Hematopoietic multipotent progenitor cell treated with erythropoietin and hydrocortisone succinate and interleukin-3 and kit ligand, for 4 days (in vitro differentiated cells): Measurements from ENCODE around the gene SARM1.
"Not testable (repeated sequence)": the region's sequence is repeated elsewhere in the genome, so short reads cannot be mapped to it uniquely, and the experiment has no call there.

Source experiments
- DNase-seq: peaks from one replicate; pipeline ENCODE4 v3.0.0-alpha.2; 2015

SARM1 gene

DNA sequence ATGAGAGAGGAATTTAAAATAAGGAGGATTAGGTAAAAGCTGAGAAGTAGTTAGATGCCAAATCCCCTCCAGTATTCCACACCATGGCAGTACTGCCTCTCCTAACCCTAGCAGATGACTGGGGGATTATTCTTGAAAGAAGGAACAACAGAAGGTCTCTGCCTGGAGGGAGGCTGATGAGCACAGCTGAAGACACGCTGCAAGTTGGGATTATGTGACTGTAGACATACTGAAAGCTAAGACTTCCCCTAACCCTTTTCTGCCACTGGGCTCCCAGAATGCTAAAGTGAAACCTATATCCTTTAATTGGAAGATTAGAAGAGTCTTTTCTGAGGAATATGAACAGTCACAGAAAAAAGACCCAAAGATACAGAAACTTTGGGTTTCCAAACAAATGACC, 62.2 kb downstream of the SARM1 start:
- no peak for DNase-seq

DNA sequence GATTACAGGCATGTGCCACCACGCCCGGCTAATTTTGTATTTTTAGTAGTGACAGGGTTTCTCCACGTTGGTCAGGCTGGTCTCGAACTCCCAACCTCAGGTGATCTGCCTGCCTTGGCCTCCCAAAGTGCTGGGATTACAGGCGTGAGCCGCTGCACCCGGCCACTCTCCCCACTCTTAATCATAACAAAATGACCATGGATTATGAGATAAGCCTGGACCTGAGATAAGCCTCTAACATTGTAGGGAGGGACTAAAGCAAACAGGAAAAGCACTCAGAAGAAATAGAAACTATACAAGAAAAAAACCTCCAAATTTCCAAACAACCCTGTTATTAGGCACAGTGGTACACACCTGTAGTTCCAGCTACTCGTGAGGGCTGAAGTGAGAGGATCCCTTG, 62.8 kb downstream of the SARM1 start:
- not testable (repeated sequence) for DNase-seq

DNA sequence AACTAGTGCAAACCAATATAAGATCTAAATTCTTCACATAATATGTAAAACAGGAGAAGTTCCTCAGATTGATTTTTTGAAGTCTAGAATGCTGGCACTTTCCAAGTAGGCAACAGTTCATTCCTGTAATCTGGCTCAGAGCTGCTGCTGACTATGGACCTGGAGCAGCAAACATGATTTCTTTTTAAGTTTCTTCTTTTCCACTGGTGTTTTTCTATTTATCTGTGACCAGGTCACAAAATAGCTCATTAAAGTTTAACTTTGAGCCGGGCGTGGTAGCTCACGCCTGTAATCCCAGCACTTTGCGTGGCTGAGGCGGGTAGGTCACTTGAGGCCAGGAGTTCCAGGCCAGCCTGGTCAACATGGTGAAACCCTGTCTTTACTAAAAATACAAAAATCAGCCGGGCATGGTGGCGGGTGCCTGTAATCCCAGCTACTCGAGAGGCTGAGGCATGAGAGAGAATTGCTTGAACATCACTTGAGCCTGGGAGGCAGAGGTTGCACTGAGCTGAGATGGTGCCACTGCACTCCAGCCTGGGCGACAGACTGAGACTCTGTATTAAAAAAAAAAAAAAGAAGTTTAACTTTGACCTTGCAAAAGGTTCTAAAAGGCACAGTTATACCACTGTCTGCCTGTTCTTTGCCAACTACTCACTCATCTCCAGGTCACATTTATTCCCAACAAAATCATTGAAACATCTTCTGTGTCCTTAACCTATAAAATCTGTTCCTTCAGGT, 72.6 kb downstream of the SARM1 start:
- DNase-seq, result no peak

DNA sequence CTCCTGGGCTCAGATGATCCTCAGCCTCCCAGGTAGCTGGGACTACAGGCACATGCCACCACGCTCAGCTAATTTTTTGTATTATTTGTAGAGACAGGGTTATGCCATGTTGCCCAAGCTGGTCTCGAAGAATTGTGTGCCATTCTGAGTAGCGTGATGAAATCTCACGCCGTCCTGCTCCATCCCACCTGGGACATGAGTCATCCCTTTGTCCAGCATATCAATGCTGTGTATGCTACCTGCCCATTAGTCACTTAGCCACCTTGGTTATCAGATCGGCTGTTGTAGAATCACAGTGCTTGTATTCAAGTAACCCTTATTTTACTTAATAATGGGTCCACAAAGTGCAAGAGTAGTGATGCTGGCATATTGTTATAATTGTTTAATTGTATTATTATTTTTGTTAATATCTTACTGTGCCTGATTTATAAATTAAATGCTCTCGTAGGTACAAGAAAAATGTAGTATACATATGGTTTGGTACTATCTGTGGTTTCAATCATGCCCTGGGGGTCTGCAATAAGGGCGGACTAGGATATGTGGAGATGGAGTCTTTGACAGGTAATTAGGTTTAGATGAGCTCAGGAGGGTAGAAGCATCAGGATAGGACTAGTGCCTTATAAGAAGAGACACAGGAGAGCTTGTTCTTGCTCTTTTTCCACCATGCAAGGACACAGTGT, 75.4 kb downstream of the SARM1 start:
- no peak for DNase-seq

DNA sequence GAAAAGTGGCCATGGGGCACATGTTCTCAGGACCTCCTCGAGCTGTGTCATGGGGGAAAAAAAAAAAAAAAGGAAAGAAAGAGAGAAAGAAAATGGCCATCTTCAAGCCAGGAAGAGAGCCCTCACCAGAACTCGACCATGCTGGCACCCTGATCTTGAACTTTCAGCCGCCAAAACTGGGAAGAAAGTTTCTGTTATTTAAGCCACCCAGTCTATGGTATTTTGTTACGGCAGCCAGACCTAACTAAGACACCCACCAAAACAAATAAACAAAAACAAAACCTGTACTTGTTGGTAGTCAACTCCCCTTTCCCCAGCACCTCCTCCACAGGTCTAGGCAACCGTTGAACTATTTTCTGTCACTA, 75.9 kb downstream of the SARM1 start:
- DNase-seq, result no peak

DNA sequence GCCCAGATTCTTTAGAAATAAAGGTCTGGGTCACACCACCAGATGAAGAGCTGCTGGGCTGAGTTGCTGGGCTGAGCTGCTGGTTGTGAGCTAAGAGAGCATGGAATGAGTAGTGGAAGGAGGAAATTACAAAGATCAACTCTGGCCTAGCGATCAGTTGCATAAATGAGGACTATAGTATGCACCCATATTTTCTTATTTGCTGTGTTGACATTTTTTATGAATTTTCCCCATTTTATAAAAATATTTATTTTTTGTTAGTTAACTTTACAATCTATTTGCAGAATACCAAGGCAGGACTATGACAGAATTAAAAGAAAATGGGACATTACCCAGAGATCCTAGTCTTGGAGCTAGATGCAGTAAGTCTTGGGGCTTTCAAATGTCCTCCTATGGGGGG, 78.4 kb downstream of the SARM1 start:
- DNase-seq, result no peak
